GM18505 (cell line): ENCODE data around the gene WNT11.

Source experiments
- ATAC-seq: cut with Tn5 transposase; IDR thresholded peaks from one replicate; pipeline ENCODE4 v1.9.1; 2021; ENCODE audit not compliant: unreplicated experiment
- POLR2A ChIP-seq: IDR thresholded peaks from 4 replicates; pipeline ENCODE4 v1.6.1; 2011; ENCODE audit warnings: borderline replicate concordance; ENCODE audit not compliant: insufficient read depth, insufficient read length; ENCODE audit errors: extremely low read depth

Gene WNT11

GRCh38 chr11:76234416-76235232, 28.3 kb upstream of the WNT11 start:
- TF ChIP-seq POLR2A = peak; percentile 60
- ATAC-seq = peak; percentile 6

DNA sequence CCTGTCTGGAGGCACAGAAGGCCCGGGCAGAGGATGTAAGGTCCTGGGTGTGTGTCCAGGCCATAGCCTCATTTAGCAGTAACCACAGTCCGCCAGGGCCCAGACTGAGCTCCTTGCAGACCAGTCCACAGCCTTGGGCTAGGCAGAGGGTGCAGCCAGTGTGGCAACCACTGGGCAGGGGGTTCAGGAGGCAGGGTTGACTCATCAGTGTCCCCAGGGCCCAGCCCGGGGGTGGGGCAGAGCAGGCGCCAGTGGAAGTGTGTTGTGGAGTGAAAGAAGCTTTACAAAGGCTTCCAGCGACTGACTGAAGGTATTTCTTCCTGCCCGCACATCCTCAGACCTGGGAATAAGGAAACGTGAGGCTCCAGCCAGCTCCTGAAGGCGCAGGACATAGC, 27.7 kb upstream of the WNT11 start:
- ATAC-seq = no peak

DNA sequence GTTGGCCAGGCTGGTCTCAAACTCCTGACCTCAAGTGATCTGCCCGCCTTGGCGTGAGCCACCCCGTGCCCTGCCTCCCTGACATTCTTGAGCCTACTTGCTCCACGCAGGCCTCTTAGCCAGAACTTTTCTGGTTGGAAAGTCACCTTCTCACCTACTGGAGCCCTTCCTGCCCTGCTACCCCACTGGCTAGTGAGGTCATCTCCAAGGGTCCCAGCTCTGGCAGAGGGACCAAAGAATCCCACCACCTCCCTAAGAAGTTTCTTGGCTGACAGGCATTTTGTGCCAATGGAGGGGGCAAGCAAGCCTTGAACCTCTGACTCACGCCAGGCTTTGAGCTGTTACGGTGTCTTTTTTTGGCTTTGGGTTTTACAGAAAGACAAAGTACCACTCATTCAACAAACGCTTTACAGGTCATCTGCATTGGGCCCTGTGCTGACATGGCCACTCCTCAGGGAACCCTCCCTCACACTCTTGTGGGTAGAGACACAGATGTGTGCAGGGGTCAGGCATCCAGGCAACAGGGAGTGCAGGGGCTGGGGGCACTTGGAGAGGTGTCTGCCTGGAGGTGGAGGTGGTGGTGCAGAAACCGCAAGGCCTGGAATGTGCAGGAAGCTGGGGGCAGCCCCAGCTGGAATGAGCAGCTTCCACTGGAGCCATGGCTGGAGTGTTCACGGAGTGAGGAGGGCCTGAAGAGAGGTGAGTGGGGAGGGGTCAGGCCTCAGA, 27.1 kb upstream of the WNT11 start:
- ATAC-seq = no peak
- no peak for TF ChIP-seq POLR2A

More for the DNA sequence above, 27.7 kb upstream of the WNT11 start:
- TF ChIP-seq POLR2A = no peak

- ATAC-seq = no peak
- no peak for TF ChIP-seq POLR2A
Measured at GRCh38 chr11:76232026-76232665, 25.8 kb upstream of the WNT11 start.

- no peak for ATAC-seq
- TF ChIP-seq POLR2A = no peak
Measured at GRCh38 chr11:76231121-76231738, 24.9 kb upstream of the WNT11 start.

- ATAC-seq = no peak
Measured at GRCh38 chr11:76230392-76230791, 24.1 kb upstream of the WNT11 start.

GRCh38 chr11:76229690-76230240, 23.5 kb upstream of the WNT11 start:
- no peak for TF ChIP-seq POLR2A
- no peak for ATAC-seq

More at GRCh38 chr11:76230392-76230791, 24.1 kb upstream of the WNT11 start:
- no peak for TF ChIP-seq POLR2A

GRCh38 chr11:76228875-76229149, 22.5 kb upstream of the WNT11 start:
- TF ChIP-seq POLR2A = no peak
- no peak for ATAC-seq

- TF ChIP-seq POLR2A = no peak
- ATAC-seq = no peak
Measured at GRCh38 chr11:76228071-76228874, 22.0 kb upstream of the WNT11 start.

- no peak for TF ChIP-seq POLR2A
- ATAC-seq = no peak
Measured at GRCh38 chr11:76226626-76227025, 20.3 kb upstream of the WNT11 start.

DNA sequence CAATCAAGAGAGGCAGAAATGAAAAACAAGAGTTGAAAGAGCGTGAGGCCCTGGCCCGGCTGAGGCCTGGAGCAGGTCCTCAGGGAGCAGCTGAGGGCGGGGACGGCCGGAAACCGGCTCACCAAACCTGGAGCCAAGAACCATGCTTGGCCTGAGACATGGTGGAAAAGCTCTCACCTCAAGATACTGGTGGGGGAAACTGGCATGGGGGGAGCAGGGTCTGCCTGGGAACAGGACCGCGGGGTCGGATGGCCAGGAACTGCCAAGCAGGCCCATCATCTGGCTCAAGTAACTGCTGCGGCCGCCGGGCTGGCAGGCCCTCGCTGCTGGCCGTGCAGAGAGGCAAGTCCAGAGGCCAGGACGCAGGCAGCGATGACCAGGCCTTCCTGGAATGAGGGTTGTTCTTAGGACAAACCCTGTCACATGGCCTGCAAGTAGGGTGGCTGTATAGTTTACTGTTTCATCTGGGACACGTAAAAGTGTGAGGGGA, 18.9 kb upstream of the WNT11 start:
- TF ChIP-seq POLR2A = no peak
- no peak for ATAC-seq

GRCh38 chr11:76224461-76225121, 18.3 kb upstream of the WNT11 start:
- no peak for TF ChIP-seq POLR2A
- no peak for ATAC-seq
